ENCODE data around the gene LRBA.
"Not testable (repeated sequence)": the region's sequence is repeated elsewhere in the genome, so short reads cannot be mapped to it uniquely, and the experiment has no call there.

DNA sequence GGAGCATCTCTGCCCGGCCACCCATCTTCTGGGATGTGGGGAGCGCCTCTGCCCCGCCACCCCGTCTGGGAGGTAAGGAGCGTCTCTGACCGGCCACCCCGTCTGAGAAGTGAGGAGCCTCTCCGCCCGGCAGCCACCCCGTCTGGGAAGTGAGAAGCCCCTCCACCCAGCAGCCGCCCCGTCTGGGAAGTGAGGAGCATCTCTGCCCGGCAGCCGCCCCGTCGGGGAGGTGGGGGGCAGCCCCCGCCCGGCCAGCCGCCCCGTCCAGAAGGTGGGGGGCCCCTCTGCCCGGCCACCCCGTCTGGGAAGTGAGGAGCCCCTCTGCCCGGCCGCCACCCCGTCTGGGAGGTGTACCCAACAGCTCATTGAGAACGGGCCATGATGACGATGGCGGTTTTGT lies 61.2 kb downstream of the LRBA start:
- TF ChIP-seq, protein P1, sequence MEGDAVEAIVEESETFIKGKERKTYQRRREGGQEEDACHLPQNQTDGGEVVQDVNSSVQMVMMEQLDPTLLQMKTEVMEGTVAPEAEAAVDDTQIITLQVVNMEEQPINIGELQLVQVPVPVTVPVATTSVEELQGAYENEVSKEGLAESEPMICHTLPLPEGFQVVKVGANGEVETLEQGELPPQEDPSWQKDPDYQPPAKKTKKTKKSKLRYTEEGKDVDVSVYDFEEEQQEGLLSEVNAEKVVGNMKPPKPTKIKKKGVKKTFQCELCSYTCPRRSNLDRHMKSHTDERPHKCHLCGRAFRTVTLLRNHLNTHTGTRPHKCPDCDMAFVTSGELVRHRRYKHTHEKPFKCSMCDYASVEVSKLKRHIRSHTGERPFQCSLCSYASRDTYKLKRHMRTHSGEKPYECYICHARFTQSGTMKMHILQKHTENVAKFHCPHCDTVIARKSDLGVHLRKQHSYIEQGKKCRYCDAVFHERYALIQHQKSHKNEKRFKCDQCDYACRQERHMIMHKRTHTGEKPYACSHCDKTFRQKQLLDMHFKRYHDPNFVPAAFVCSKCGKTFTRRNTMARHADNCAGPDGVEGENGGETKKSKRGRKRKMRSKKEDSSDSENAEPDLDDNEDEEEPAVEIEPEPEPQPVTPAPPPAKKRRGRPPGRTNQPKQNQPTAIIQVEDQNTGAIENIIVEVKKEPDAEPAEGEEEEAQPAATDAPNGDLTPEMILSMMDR (IDR thresholded peaks at IDR 0.05; ENCODE audit: low read length), result not testable (repeated sequence)
- TF ChIP-seq EZH2 (IDR thresholded peaks at IDR 0.05; ENCODE audit: borderline replicate concordance, low read length), result not testable (repeated sequence)

Measured in OCI-LY1 (cell line).